ENCODE data around the gene HAL.

Gene HAL

DNA sequence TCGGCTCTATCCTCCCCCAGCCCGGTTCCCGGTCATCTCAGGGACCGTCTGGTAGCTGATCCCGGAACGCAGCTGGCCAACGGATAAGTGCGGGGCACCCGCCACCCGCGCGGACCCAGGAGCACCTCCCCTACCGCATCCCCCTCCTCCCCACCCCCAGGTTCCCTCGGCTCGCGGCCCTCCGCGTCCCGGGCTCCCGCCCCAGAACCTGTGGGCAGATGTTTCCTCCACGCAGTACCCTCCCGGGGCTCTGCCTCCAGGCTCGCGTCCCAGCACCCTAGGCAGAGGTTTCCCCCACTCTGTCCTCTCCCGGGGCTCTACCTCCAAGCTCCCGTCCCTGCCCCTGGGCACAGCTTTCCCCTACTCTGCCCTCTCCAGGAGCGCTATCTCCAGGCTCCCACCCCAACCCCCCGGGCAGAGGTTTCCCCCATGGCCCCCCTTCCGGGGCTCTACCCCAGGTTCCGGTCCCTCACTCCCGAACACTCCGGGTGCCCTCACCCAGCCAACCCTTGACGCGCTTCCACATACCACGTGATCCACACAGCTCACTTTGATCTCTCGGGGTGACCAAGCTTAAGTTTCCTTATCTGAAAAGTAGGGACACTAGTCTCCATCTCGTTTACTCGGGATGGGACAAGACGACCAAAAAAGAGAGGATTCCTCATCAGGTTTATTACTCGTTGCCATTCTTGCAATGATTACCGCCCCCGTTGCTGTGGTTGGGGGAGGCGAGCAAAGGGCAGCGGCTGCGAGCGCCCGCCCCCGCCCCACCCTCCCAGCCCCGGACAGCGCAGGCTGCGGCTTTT lies 53.4 kb downstream of the HAL start, which contains the start of gene CCDC38:
TSS of gene CCDC38 (minus strand) at position 91 of the 806 bp plus-strand sequence. CDS start 6,105 bp downstream, outside the sequence.
- peak; percentile 63 to 85 (median 72) for DNase-seq (ENCODE audit: low read depth in 3 of 3)

DNA sequence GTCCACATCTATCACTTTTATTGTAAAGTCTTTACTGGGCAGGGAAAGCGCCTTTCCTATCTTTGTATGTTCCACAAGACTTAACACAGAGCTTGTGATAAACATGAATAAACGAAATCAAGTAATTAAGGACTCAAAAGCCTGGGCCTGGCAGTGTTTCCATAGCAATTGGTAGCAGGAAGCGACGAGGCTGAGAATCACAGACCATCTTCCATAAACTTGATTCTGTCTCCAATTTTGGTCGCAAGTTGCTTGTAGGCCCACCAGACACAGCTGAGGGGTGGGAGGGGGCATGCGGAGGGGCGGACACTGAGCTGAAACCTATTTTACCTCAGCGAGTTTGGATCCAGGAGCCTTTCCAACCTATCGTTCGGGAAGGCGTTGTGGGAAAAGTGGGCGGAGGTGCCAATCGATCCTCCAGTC lies 54.0 kb downstream of the HAL start:
- peak in 1 of 3 experiments; percentile 1 for DNase-seq (ENCODE audit: low read depth in 3 of 3)

DNA sequence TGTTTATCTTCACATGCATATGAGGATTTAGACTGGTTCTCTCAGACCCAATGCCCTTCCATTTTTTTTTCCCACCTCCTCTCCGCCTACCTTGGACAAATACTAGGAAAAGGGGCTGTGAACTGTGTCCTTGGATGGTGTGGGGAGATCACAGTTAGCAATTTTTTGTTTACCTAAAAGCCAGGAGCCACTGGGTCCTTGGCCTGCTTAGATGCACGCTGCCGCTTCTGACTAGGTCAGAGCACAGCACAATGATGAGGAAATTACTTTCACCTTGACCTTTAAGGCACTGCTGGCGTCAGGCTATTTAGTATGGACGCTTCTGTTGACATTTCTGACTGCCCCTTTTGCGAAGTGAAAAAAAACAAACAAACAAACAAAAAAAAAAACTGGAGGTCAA lies 55.6 kb downstream of the HAL start:
- DNase-seq (ENCODE audit: low read depth in 3 of 3) = no peak
